GM12891 (cell line): ENCODE measurements around the gene UNC50.
"Not testable (repeated sequence)": the region's sequence is repeated elsewhere in the genome, so short reads cannot be mapped to it uniquely, and the experiment has no call there.

Source experiments
- DNase-seq: peaks from one replicate; pipeline ENCODE4 v3.0.0; 2011; ENCODE audit warnings: low spot score; ENCODE audit not compliant: insufficient read length
- FAIRE-seq: peaks from 2 replicates; lab custom pipeline; 2011; peaks lifted over from hg19 to GRCh38; lab: Jason Lieb, UNC
- PAX5 ChIP-seq: IDR thresholded peaks from 2 replicates; pipeline ENCODE4 v1.6.1; 2011; ENCODE audit warnings: low read length, moderate library complexity, mild to moderate bottlenecking; ENCODE audit not compliant: insufficient read depth, severe bottlenecking
- POLR2A ChIP-seq: IDR thresholded peaks from 2 replicates; pipeline ENCODE4 v1.6.1; 2011; ENCODE audit warnings: low read depth, low read length, control low read depth
- POLR2AphosphoS5 ChIP-seq: IDR thresholded peaks from 2 replicates; pipeline ENCODE4 v1.6.1; 2011; ENCODE audit warnings: low read depth, low read length, control low read depth
- POU2F2 ChIP-seq: IDR thresholded peaks from 2 replicates; pipeline ENCODE4 v1.6.1; 2011; ENCODE audit warnings: low read depth, mild to moderate bottlenecking, control low read depth, low read length, moderate library complexity
- SPI1 ChIP-seq: IDR thresholded peaks from 2 replicates; pipeline ENCODE4 v1.6.1; 2011; ENCODE audit warnings: low read depth, low read length, control low read depth
- TAF1 ChIP-seq: IDR thresholded peaks from 2 replicates; pipeline ENCODE4 v1.6.1; 2011; ENCODE audit warnings: low read depth, low read length, control low read depth

The UNC50 gene

GRCh38 chr2:98583816-98584618 is 24.4 kb upstream of the UNC50 start:
- no peak for TF ChIP-seq TAF1
- no peak for FAIRE-seq
- DNase-seq, result no peak

- FAIRE-seq (no peak), DNase-seq (no peak)
- no peak for TF ChIP-seq PAX5
- no peak for TF ChIP-seq TAF1
- no peak for TF ChIP-seq POLR2AphosphoS5
- no peak for TF ChIP-seq POU2F2
Measured at GRCh38 chr2:98585386-98585785, 23.0 kb upstream of the UNC50 start.

GRCh38 chr2:98586551-98587140 is 21.7 kb upstream of the UNC50 start:
- no peak for DNase-seq
- FAIRE-seq, result no peak

GRCh38 chr2:98588880-98589431 is 19.4 kb upstream of the UNC50 start:
- DNase-seq, result no peak

More at GRCh38 chr2:98586551-98587140, 21.7 kb upstream of the UNC50 start:
- TF ChIP-seq PAX5 (no peak), POU2F2 (no peak), TAF1 (no peak), POLR2A (no peak), POLR2AphosphoS5 (no peak), SPI1 (no peak)

GRCh38 chr2:98589489-98589888 is 18.9 kb upstream of the UNC50 start:
- FAIRE-seq, result no peak
- TF ChIP-seq SPI1 (no peak), POLR2A (no peak), PAX5 (no peak), POLR2AphosphoS5 (no peak), POU2F2 (no peak), TAF1 (no peak)

More at GRCh38 chr2:98588880-98589431, 19.4 kb upstream of the UNC50 start:
- TF ChIP-seq TAF1, result no peak
- TF ChIP-seq POU2F2, result no peak
- TF ChIP-seq SPI1, result no peak
- TF ChIP-seq POLR2AphosphoS5, result no peak
- FAIRE-seq, result no peak

GRCh38 chr2:98592565-98592964 is 15.8 kb upstream of the UNC50 start:
- TF ChIP-seq POLR2AphosphoS5 (no peak), SPI1 (no peak), TAF1 (no peak), PAX5 (no peak), POU2F2 (no peak), POLR2A (no peak)
- FAIRE-seq (no peak), DNase-seq (no peak)

More at GRCh38 chr2:98589489-98589888, 18.9 kb upstream of the UNC50 start:
- DNase-seq, result no peak

GRCh38 chr2:98594665-98595064 is 13.7 kb upstream of the UNC50 start:
- not testable (repeated sequence) for FAIRE-seq

GRCh38 chr2:98598781-98599428 is 9.5 kb upstream of the UNC50 start:
- TF ChIP-seq SPI1 (0 out of 2 replicates have a peak, but pooled peaks have one; percentile 4), TAF1 (no peak)
- DNase-seq, result no peak
- FAIRE-seq, result no peak

More at GRCh38 chr2:98594665-98595064, 13.7 kb upstream of the UNC50 start:
- DNase-seq, result not testable (repeated sequence)

GRCh38 chr2:98601532-98602132 is 6.8 kb upstream of the UNC50 start:
- peak; percentile 77 for FAIRE-seq
- no peak for DNase-seq
- peak; percentile 33; the same call in 1 of the 2 replicates for TF ChIP-seq POLR2A
- TF ChIP-seq SPI1, result no peak

GRCh38 chr2:98604547-98604946 is 3.8 kb upstream of the UNC50 start:
- TF ChIP-seq TAF1 (no peak), POLR2AphosphoS5 (no peak), PAX5 (no peak), POU2F2 (peak; percentile 61; the same call in 1 of the 2 replicates), SPI1 (no peak)
- DNase-seq (no peak), FAIRE-seq (no peak)
